HepG2 (cell line): ENCODE results near the gene ZG16. TPM values are rescaled to one million over a fixed set of nuclear protein-coding genes. Genes with fewer than 3 reads are reported as not detected.

Experiments
- CCDC6 ChIP-seq: sonication (generic); formaldehyde crosslinking; IDR thresholded peaks from 2 replicates; pipeline ENCODE4 v1.8.1; 2022; ENCODE audit warnings: mild to moderate bottlenecking, missing genetic modification reagents, moderate library complexity
- FOSL2 ChIP-seq: sonication (generic); formaldehyde crosslinking; IDR thresholded peaks from 2 replicates; pipeline ENCODE4 v1.4.0; 2020; ENCODE audit warnings: missing genetic modification reagents
- FOXK1 ChIP-seq: sonication (generic); formaldehyde crosslinking; IDR thresholded peaks from 2 replicates; pipeline ENCODE4 v1.4.0; 2020; ENCODE audit warnings: low read depth, missing genetic modification reagents, borderline replicate concordance
- NCOA2 ChIP-seq: sonication (generic); formaldehyde crosslinking; IDR thresholded peaks from 2 replicates; pipeline ENCODE4 v1.8.0; 2022; ENCODE audit warnings: inconsistent platforms
- NFYB ChIP-seq: sonication (generic); formaldehyde crosslinking; IDR thresholded peaks from 2 replicates; pipeline ENCODE4 v1.4.0; 2020; ENCODE audit warnings: missing genetic modification reagents
- NONO ChIP-seq, 2 experiments: fragments of 450-650 bp in 1 of 2; sonication (generic) in 1 of 2; formaldehyde crosslinking in 1 of 2; IDR thresholded peaks in 1 of 2; conservative IDR thresholded peaks in 1 of 2; 2 replicates each; pipeline versions ENCODE4 v1.6.1 to v1.8.0; 2017 to 2022; ENCODE audit warnings: mild to moderate bottlenecking in 1 of 2, missing genetic modification reagents in 1 of 2, moderate library complexity in 1 of 2
- PITX1 ChIP-seq: sonication (generic); formaldehyde crosslinking; IDR thresholded peaks from 2 replicates; pipeline ENCODE4 v1.5.1; 2020; ENCODE audit warnings: mild to moderate bottlenecking, missing genetic modification reagents
- RXRA ChIP-seq: sonication (generic); formaldehyde crosslinking; IDR thresholded peaks from 2 replicates; pipeline ENCODE4 v1.5.1; 2020; ENCODE audit warnings: missing genetic modification reagents
- SP4 ChIP-seq: sonication (generic); formaldehyde crosslinking; IDR thresholded peaks from 2 replicates; pipeline ENCODE4 v1.8.1; 2023; ENCODE audit warnings: mild to moderate bottlenecking, missing genetic modification reagents
- TSC22D2 ChIP-seq: sonication (generic); formaldehyde crosslinking; IDR thresholded peaks from 2 replicates; pipeline ENCODE4 v1.5.1; 2020; ENCODE audit warnings: missing genetic modification reagents, mild to moderate bottlenecking, borderline replicate concordance
- YEATS4 ChIP-seq: sonication (generic); formaldehyde crosslinking; IDR thresholded peaks from 2 replicates; pipeline ENCODE4 v1.4.0; 2020; ENCODE audit warnings: missing genetic modification reagents, borderline replicate concordance
- ZKSCAN5 ChIP-seq: sonication (generic); formaldehyde crosslinking; IDR thresholded peaks from 2 replicates; pipeline ENCODE4 v1.5.1; 2020; ENCODE audit warnings: mild to moderate bottlenecking, missing genetic modification reagents
- ZSCAN9 ChIP-seq: IDR thresholded peaks from 2 replicates; pipeline ENCODE4 v1.6.1; 2016; ENCODE audit warnings: borderline replicate concordance
- polyA plus RNA-seq, 8 experiments: library from polyadenylated mRNA; depleted of rRNA in 3 of 8; stranded (reverse) in 7 of 8; unstranded in 1 of 8; fragments of >200 nt; fragmentation: Illumina TruSeq in 4 of 8; extraction: Trizol in 4 of 8; gene quantifications; 2 replicates each; pipeline versions ENCODE4 v1.2.1 to v1.2.3, GENCODE V29; 2011 to 2016; ENCODE audit warnings: low read depth in 4 of 8, missing spikeins in 1 of 8, mixed read lengths in 1 of 8; ENCODE audit not compliant: insufficient read depth in 1 of 8
- total RNA-seq, 5 experiments: library from RNA; depleted of rRNA; stranded (reverse); fragments of >200 nt; fragmentation: Illumina TruSeq; extraction: Trizol; gene quantifications; 2 replicates each; pipeline ENCODE4 v1.2.3, GENCODE V29; 2016; ENCODE audit warnings: low read depth in 1 of 5
- TF ChIP-seq, protein P1 (sequence below): sonication (generic); formaldehyde crosslinking; IDR thresholded peaks from 2 replicates; pipeline ENCODE4 v1.4.0; 2020; ENCODE audit warnings: mild to moderate bottlenecking, missing genetic modification reagents
- TF ChIP-seq, protein P2 (sequence below): sonication (generic); formaldehyde crosslinking; IDR thresholded peaks from 2 replicates; pipeline ENCODE4 v1.5.0; 2020; ENCODE audit warnings: mild to moderate bottlenecking, missing genetic modification reagents
- TF ChIP-seq, protein P3 (sequence below): sonication (generic); formaldehyde crosslinking; IDR thresholded peaks from 2 replicates; pipeline ENCODE4 v1.5.1; 2020; ENCODE audit warnings: mild to moderate bottlenecking, missing genetic modification reagents
- TF ChIP-seq, protein P4 (sequence below): sonication (generic); formaldehyde crosslinking; IDR thresholded peaks from 2 replicates; pipeline ENCODE4 v1.4.0; 2020; ENCODE audit warnings: mild to moderate bottlenecking, missing genetic modification reagents
- TF ChIP-seq, protein P5 (sequence below): IDR thresholded peaks from 2 replicates; pipeline ENCODE4 v1.6.1; 2018; ENCODE audit warnings: missing genetic modification reagents
- TF ChIP-seq, protein P6 (sequence below): sonication (generic); formaldehyde crosslinking; IDR thresholded peaks from 2 replicates; pipeline ENCODE4 v1.8.0; 2022; ENCODE audit warnings: mild to moderate bottlenecking, missing genetic modification reagents, moderate library complexity
- TF ChIP-seq, protein P7 (sequence below): IDR thresholded peaks from 2 replicates; pipeline ENCODE4 v1.6.1; 2016; ENCODE audit warnings: mild to moderate bottlenecking

ZG16 gene
- total and polyA plus RNA-seq, 2 of the 13 experiments (the other 11 are each of a cell fraction or from before 2014, with no cell fraction given), result 0.04 to 0.07 TPM

DNA sequence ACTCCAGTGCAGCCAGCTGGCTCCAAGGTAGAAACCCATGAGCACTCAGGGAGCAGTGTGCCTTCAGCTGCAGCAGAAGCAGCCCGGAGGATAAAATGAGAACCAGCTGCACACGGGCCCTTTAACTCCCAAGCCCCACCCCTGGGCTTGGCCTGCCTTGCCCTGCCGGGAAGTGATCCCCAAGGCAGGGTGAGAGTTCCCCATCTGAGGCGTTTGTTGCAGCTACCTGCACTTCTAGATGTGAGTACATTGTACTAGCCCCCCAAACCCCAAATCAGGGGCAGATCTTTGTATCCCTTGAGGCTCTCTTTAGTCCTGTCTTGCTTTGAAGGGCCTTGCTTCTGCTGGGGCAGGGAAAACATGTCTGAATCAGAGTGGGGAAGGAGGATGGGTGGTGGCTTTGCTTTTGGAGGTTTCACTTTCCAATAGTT lies 42.2 kb downstream of the ZG16 start, which contains the start of gene MVP (continued):
- TF ChIP-seq, protein P1, sequence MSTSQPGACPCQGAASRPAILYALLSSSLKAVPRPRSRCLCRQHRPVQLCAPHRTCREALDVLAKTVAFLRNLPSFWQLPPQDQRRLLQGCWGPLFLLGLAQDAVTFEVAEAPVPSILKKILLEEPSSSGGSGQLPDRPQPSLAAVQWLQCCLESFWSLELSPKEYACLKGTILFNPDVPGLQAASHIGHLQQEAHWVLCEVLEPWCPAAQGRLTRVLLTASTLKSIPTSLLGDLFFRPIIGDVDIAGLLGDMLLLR (CRISPR knock-in tag), result 0 out of 2 replicates have a peak, but pooled peaks have one; percentile 37
- TF ChIP-seq TSC22D2 (CRISPR knock-in tag), result 0 out of 2 replicates have a peak, but pooled peaks have one; percentile 28
- TF ChIP-seq, protein P2, sequence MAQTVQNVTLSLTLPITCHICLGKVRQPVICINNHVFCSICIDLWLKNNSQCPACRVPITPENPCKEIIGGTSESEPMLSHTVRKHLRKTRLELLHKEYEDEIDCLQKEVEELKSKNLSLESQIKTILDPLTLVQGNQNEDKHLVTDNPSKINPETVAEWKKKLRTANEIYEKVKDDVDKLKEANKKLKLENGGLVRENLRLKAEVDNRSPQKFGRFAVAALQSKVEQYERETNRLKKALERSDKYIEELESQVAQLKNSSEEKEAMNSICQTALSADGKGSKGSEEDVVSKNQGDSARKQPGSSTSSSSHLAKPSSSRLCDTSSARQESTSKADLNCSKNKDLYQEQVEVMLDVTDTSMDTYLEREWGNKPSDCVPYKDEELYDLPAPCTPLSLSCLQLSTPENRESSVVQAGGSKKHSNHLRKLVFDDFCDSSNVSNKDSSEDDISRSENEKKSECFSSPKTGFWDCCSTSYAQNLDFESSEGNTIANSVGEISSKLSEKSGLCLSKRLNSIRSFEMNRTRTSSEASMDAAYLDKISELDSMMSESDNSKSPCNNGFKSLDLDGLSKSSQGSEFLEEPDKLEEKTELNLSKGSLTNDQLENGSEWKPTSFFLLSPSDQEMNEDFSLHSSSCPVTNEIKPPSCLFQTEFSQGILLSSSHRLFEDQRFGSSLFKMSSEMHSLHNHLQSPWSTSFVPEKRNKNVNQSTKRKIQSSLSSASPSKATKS (CRISPR knock-in tag), result no peak
- TF ChIP-seq FOSL2 (CRISPR knock-in tag), result 0 out of 2 replicates have a peak, but pooled peaks have one; percentile 27
- TF ChIP-seq FOXK1, result no peak
- TF ChIP-seq, protein P3, sequence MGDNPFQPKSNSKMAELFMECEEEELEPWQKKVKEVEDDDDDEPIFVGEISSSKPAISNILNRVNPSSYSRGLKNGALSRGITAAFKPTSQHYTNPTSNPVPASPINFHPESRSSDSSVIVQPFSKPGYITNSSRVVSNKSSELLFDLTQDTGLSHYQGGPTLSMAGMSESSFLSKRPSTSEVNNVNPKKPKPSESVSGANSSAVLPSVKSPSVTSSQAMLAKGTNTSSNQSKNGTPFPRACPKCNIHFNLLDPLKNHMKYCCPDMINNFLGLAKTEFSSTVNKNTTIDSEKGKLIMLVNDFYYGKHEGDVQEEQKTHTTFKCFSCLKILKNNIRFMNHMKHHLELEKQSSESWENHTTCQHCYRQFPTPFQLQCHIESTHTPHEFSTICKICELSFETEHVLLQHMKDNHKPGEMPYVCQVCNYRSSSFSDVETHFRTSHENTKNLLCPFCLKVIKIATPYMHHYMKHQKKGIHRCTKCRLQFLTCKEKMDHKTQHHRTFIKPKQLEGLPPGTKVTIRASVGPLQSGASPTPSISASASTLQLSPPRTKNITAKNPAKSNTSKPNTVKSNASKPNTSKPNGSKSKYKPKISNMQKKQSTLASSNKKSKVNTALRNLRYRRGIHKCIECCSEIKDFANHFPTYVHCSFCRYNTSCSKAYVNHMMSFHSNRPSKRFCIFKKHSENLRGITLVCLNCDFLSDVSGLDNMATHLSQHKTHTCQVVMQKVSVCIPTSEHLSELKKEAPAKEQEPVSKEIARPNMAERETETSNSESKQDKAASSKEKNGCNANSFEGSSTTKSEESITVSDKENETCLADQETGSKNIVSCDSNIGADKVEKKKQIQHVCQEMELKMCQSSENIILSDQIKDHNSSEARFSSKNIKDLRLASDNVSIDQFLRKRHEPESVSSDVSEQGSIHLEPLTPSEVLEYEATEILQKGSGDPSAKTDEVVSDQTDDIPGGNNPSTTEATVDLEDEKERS (CRISPR knock-in tag), result no peak
- 0 out of 2 replicates have a peak, but pooled peaks have one; percentile 18 for TF ChIP-seq NCOA2 (CRISPR knock-in tag)
- TF ChIP-seq, protein P4, sequence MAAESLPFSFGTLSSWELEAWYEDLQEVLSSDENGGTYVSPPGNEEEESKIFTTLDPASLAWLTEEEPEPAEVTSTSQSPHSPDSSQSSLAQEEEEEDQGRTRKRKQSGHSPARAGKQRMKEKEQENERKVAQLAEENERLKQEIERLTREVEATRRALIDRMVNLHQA, result no peak
- peak; percentile 56; the same call in 1 of the 2 replicates for TF ChIP-seq ZSCAN9 (CRISPR knock-in tag)
- 0 out of 2 replicates have a peak, but pooled peaks have one; percentile 3 for TF ChIP-seq PITX1 (CRISPR knock-in tag)
- TF ChIP-seq CCDC6 (CRISPR knock-in tag), result no peak
- TF ChIP-seq NFYB (CRISPR knock-in tag), result no peak
- TF ChIP-seq, protein P5, sequence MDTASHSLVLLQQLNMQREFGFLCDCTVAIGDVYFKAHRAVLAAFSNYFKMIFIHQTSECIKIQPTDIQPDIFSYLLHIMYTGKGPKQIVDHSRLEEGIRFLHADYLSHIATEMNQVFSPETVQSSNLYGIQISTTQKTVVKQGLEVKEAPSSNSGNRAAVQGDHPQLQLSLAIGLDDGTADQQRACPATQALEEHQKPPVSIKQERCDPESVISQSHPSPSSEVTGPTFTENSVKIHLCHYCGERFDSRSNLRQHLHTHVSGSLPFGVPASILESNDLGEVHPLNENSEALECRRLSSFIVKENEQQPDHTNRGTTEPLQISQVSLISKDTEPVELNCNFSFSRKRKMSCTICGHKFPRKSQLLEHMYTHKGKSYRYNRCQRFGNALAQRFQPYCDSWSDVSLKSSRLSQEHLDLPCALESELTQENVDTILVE (CRISPR knock-in tag), result no peak
- TF ChIP-seq, protein P6, sequence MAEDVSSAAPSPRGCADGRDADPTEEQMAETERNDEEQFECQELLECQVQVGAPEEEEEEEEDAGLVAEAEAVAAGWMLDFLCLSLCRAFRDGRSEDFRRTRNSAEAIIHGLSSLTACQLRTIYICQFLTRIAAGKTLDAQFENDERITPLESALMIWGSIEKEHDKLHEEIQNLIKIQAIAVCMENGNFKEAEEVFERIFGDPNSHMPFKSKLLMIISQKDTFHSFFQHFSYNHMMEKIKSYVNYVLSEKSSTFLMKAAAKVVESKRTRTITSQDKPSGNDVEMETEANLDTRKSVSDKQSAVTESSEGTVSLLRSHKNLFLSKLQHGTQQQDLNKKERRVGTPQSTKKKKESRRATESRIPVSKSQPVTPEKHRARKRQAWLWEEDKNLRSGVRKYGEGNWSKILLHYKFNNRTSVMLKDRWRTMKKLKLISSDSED (CRISPR knock-in tag), result no peak
- TF ChIP-seq RXRA, result peak; percentile 46; the same call in 1 of the 2 replicates
- TF ChIP-seq ZKSCAN5 (CRISPR knock-in tag), result no peak
- no peak for TF ChIP-seq NONO (IDR thresholded peaks at IDR 0.05)
- TF ChIP-seq NONO (CRISPR knock-in tag; conservative IDR thresholded peaks at IDR 0.05), result 0 out of 2 replicates have a peak, but pooled peaks have one; percentile 21
- TF ChIP-seq YEATS4 (CRISPR knock-in tag), result 0 out of 2 replicates have a peak, but pooled peaks have one; percentile 9
- TF ChIP-seq, protein P7, sequence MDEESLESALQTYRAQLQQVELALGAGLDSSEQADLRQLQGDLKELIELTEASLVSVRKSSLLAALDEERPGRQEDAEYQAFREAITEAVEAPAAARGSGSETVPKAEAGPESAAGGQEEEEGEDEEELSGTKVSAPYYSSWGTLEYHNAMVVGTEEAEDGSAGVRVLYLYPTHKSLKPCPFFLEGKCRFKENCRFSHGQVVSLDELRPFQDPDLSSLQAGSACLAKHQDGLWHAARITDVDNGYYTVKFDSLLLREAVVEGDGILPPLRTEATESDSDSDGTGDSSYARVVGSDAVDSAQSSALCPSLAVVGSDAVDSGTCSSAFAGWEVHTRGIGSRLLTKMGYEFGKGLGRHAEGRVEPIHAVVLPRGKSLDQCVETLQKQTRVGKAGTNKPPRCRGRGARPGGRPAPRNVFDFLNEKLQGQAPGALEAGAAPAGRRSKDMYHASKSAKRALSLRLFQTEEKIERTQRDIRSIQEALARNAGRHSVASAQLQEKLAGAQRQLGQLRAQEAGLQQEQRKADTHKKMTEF, result peak; percentile 53; the same call in 1 of the 2 replicates
- TF ChIP-seq SP4 (CRISPR knock-in tag), result no peak
